Measurements from ENCODE around the gene CSMD2.

Gene CSMD2

GRCh38 chr1:33792216-33792615 lies 372.8 kb downstream of the CSMD2 start:
- no peaks in the 10 kb centered on the region for H3K79me2 ChIP-seq (ENCODE audit: insufficient read depth, low read length)
- no peak overlapping the region for H3K9ac ChIP-seq (ENCODE audit: low read depth, low read length, poor library complexity, severe bottlenecking)
- H3K27me3 ChIP-seq (ENCODE audit: insufficient read depth, low read length, poor library complexity, severe bottlenecking), result no peaks in the 10 kb centered on the region
- H3K9me3 ChIP-seq (ENCODE audit: insufficient read depth, low read depth, low read length), result no peaks in the 10 kb centered on the region; the same call in 1 of the 2 replicates
- TF ChIP-seq CTCF (conservative IDR thresholded peaks at IDR 0.05; ENCODE audit: low read length) (no peak), EZH2phosphoT487 (IDR thresholded peaks at IDR 0.05; ENCODE audit: borderline replicate concordance) (no peak)
- no peak overlapping the region for H3K4me2 ChIP-seq (ENCODE audit: low read depth, low read length, poor library complexity, severe bottlenecking)
- no peak overlapping the region for H2AFZ ChIP-seq (ENCODE audit: low read length)
- no peaks in the 10 kb centered on the region for H3K4me1 ChIP-seq (ENCODE audit: insufficient read depth, low read length, poor library complexity, severe bottlenecking)
- no peak overlapping the region for H3K4me3 ChIP-seq (ENCODE audit: low read length, poor library complexity, severe bottlenecking)
- no peaks in the 10 kb centered on the region for H3K36me3 ChIP-seq (ENCODE audit: insufficient read depth, low read length)
- no peaks in the 10 kb centered on the region for H3K9me2 ChIP-seq (replicated peaks; ENCODE audit: low read depth, low read length)
- H3F3A ChIP-seq (ENCODE audit: low read depth), result no peaks in the 10 kb centered on the region
- no peaks in the 10 kb centered on the region for H4K20me1 ChIP-seq (ENCODE audit: insufficient read depth, low read length, poor library complexity, severe bottlenecking)

- no peak overlapping the region for H3K4me3 ChIP-seq (ENCODE audit: low read length, poor library complexity, severe bottlenecking)
- no peaks in the 10 kb centered on the region; the same call in 1 of the 2 replicates for H3K9me3 ChIP-seq (ENCODE audit: insufficient read depth, low read depth, low read length)
- TF ChIP-seq EZH2phosphoT487 (IDR thresholded peaks at IDR 0.05; ENCODE audit: borderline replicate concordance) (no peak), CTCF (conservative IDR thresholded peaks at IDR 0.05; ENCODE audit: low read length) (no peak)
- no peak overlapping the region for H2AFZ ChIP-seq (ENCODE audit: low read length)
- H3K36me3 ChIP-seq (ENCODE audit: insufficient read depth, low read length), result no peaks in the 10 kb centered on the region
- no peaks in the 10 kb centered on the region for H3K9me2 ChIP-seq (replicated peaks; ENCODE audit: low read depth, low read length)
- H3K27me3 ChIP-seq (ENCODE audit: insufficient read depth, low read length, poor library complexity, severe bottlenecking), result no peaks in the 10 kb centered on the region
- H3K4me1 ChIP-seq (ENCODE audit: insufficient read depth, low read length, poor library complexity, severe bottlenecking), result no peaks in the 10 kb centered on the region
- H3K4me2 ChIP-seq (ENCODE audit: low read depth, low read length, poor library complexity, severe bottlenecking), result no peak overlapping the region
- H3K9ac ChIP-seq (ENCODE audit: low read depth, low read length, poor library complexity, severe bottlenecking), result no peak overlapping the region
- H3K79me2 ChIP-seq (ENCODE audit: insufficient read depth, low read length), result no peaks in the 10 kb centered on the region
- H3F3A ChIP-seq (ENCODE audit: low read depth), result no peaks in the 10 kb centered on the region
- H4K20me1 ChIP-seq (ENCODE audit: insufficient read depth, low read length, poor library complexity, severe bottlenecking), result no peaks in the 10 kb centered on the region
These were observed 373.8 kb downstream of the CSMD2 start for GRCh38 chr1:33791251-33791650.

- Histone ChIP-seq H3K36me3 (ENCODE audit: insufficient read depth, low read length) (no peaks in the 10 kb centered on the region), H3K9me3 (ENCODE audit: insufficient read depth, low read depth, low read length) (no peaks in the 10 kb centered on the region; the same call in 1 of the 2 replicates), H3K4me1 (ENCODE audit: insufficient read depth, low read length, poor library complexity, severe bottlenecking) (no peaks in the 10 kb centered on the region), H4K20me1 (ENCODE audit: insufficient read depth, low read length, poor library complexity, severe bottlenecking) (no peaks in the 10 kb centered on the region), H3K79me2 (ENCODE audit: insufficient read depth, low read length) (no peaks in the 10 kb centered on the region), H3F3A (ENCODE audit: low read depth) (no peaks in the 10 kb centered on the region), H2AFZ (ENCODE audit: low read length) (no peak overlapping the region), H3K4me3 (ENCODE audit: low read length, poor library complexity, severe bottlenecking) (no peak overlapping the region), H3K4me2 (ENCODE audit: low read depth, low read length, poor library complexity, severe bottlenecking) (no peak overlapping the region), H3K9ac (ENCODE audit: low read depth, low read length, poor library complexity, severe bottlenecking) (no peak overlapping the region), H3K9me2 (replicated peaks; ENCODE audit: low read depth, low read length) (no peaks in the 10 kb centered on the region), H3K27me3 (ENCODE audit: insufficient read depth, low read length, poor library complexity, severe bottlenecking) (no peaks in the 10 kb centered on the region)
- TF ChIP-seq CTCF (conservative IDR thresholded peaks at IDR 0.05; ENCODE audit: low read length) (no peak), EZH2phosphoT487 (IDR thresholded peaks at IDR 0.05; ENCODE audit: borderline replicate concordance) (no peak)
These were observed 374.5 kb downstream of the CSMD2 start for GRCh38 chr1:33790577-33790976.
